Activated CD4-positive, alpha-beta memory T cell treated with anti-CD3 and anti-CD28 coated beads, Interleukin-2, amount 10 ng/mL, durations not matched to agents 7 days and 5 days (primary cell): Measurements from ENCODE around the gene PRR33. TPM values are rescaled to one million over a fixed set of nuclear protein-coding genes. Genes with fewer than 3 reads are reported as not detected.

Experiments used
- CTCF ChIA-PET: fragments of 350-600 bp; sonication (Branson Sonifier 250); formaldehyde crosslinking; loops from one replicate; lab custom pipeline; 2021; ENCODE audit warnings: antibody characterized with exemption, inconsistent platforms; lab: Charles Lee
- POLR2A ChIA-PET: fragments of 350-600 bp; sonication (Branson Sonifier 250); formaldehyde crosslinking; loops from one replicate; lab custom pipeline; 2021; ENCODE audit warnings: antibody characterized with exemption; lab: Charles Lee
- DNase-seq: peaks from one replicate; pipeline ENCODE4 v3.0.0-alpha.2; 2020
- H3K27ac Mint-ChIP-seq: one replicate; pipeline ENCODE4 v1.8.0; 2021; ENCODE audit warnings: mild to moderate bottlenecking, mixed read lengths
- H3K27me3 Mint-ChIP-seq: one replicate; pipeline ENCODE4 v1.8.0; 2021; ENCODE audit warnings: mixed read lengths
- H3K36me3 Mint-ChIP-seq: one replicate; pipeline ENCODE4 v1.8.0; 2021; ENCODE audit warnings: low read depth, mixed read lengths
- H3K4me1 Mint-ChIP-seq: one replicate; pipeline ENCODE4 v1.8.0; 2021; ENCODE audit warnings: mixed read lengths
- H3K4me3 Mint-ChIP-seq: one replicate; pipeline ENCODE4 v1.8.0; 2021; ENCODE audit warnings: mild to moderate bottlenecking, mixed read lengths
- H3K9me3 Mint-ChIP-seq: one replicate; pipeline ENCODE4 v1.8.0; 2021; ENCODE audit warnings: mixed read lengths
- total RNA-seq, 2 experiments: library from RNA; stranded (reverse); gene quantifications; one replicate each; pipeline ENCODE4 v1.2.3, GENCODE V29; 2021

The PRR33 gene
- total RNA-seq, 2 experiments from 2014 or later = 0.08 TPM

DNA sequence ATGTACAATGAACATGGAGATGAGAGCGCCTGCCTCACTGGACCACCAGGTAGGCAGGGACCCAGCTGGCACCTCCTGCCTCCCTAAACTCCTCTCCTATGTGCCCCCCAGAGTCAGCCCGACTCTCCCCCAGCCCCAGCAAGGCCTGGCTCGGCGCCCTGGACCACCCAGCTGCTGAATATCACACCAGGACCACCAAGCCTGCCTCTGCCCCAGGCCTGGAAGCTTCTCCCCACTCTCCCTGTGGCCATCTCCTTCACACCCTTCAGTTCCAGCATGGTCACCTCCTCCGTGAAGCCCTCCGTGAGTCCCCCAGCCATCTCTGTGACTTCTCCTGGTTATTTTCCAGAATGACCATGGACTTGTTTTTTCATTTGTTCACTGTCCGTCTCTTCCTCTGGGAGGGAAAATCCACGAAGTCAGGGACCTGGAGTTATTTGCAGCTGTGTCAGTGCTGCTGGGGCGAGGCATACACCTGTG lies 45.2 kb downstream of the PRR33 start:
- DNase-seq = no peak
- H3K27me3 Mint-ChIP-seq = peaks cover 2% of the 10 kb centered on the region
- peaks cover 79% of the 10 kb centered on the region for H3K4me1 Mint-ChIP-seq
- H3K4me3 Mint-ChIP-seq = no peak overlapping the region
- H3K27ac Mint-ChIP-seq = peak overlapping the region; percentile 66
- ChIA-PET CTCF (interaction anchor here (1.8 to 2.1 kb wide), 2 partner anchors 14 to 36 kb away, joined by 6 to 14 read pairs; no protein-coding TSS in a partner anchor), POLR2A (interaction anchor here (1.2 to 1.5 kb wide), 3 partner anchors 10 to 101 kb away, joined by 3 to 5 read pairs (median 3); no protein-coding TSS in a partner anchor)
- no peaks in the 10 kb centered on the region for H3K36me3 Mint-ChIP-seq
- H3K9me3 Mint-ChIP-seq = no peaks in the 10 kb centered on the region

DNA sequence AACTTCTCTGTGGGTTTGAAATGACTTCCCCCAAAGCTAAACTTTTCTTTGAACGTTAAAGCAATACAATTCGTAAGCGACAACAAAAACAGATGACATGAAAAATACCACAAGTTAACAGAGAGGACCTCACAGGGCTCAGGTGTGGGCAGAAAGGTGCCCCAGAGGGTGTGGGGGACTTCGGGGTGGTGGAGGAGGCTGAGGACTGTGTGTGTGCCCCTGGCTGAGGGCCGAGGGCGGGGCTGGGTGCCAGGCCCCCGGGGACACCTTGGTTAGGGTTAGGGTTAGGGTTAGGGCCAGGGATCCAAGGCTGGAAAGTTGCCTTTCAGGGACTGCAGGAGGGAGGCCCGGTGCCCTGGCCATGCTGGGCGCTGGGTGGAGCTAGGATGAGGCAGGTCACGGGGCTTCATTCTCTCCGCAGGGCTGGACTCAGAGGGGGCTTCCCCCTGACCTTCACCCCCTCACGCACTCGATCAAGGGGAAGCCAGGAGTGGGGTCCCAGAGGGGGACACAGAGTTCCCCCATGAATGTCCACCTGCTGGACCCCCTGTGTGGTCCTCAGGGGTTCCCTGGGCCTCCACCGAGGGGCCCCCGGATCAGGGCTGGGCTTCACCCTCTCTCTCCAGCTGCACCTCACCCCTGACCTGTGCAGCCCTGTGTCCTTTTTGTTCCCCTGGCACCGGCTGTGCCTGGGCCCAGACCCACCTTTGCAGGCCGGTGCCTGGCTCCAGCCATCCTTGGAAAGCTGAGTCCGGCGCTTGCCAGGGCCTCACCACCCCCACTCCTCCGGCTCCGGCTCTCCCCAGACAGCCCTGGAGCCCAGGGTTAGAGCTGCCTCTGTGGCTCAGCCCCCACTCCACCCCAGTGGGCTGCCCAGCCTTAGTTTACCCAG lies 45.9 kb downstream of the PRR33 start:
- H3K27ac Mint-ChIP-seq = peak overlapping the region; percentile 93
- H3K36me3 Mint-ChIP-seq = no peaks in the 10 kb centered on the region
- no peak overlapping the region for H3K4me3 Mint-ChIP-seq
- ChIA-PET POLR2A (interaction anchor here (1.2 to 1.5 kb wide), 3 partner anchors 11 to 102 kb away, joined by 3 to 5 read pairs (median 3); no protein-coding TSS in a partner anchor), CTCF (interaction anchor here (0.9 to 1.3 kb wide), 2 partner anchors 36 to 306 kb away, joined by 3 to 4 read pairs; no protein-coding TSS in a partner anchor)
- peaks cover 72% of the 10 kb centered on the region for H3K4me1 Mint-ChIP-seq
- peaks cover 2% of the 10 kb centered on the region for H3K27me3 Mint-ChIP-seq
- H3K9me3 Mint-ChIP-seq = no peaks in the 10 kb centered on the region
- DNase-seq = no peak

DNA sequence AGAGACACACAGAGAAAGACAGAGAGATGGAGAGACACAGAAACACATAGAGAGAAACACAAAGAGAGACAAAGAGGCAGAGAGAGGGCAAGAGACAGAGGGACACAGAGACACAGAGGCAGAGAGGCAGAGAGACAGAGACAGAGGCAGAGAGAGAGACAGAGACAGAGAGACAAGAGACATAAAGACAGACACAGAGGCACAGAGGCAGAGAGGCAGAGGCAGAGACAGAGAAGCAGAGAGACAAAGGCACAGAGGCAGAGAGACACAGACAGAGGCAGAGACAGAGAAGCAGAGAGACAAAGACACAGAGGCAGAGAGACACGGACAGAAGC lies 46.6 kb downstream of the PRR33 start:
- Mint-ChIP-seq H3K9me3 (no peaks in the 10 kb centered on the region), H3K27me3 (peaks cover 2% of the 10 kb centered on the region), H3K27ac (peak overlapping the region; percentile 93), H3K36me3 (no peaks in the 10 kb centered on the region), H3K4me1 (peaks cover 64% of the 10 kb centered on the region), H3K4me3 (peak overlapping the region; percentile 58)
- no peak for DNase-seq
- ChIA-PET POLR2A (no interaction called here), CTCF (interaction anchor here (0.9 to 1.3 kb wide), 2 partner anchors 37 to 307 kb away, joined by 3 to 4 read pairs; no protein-coding TSS in a partner anchor)

DNA sequence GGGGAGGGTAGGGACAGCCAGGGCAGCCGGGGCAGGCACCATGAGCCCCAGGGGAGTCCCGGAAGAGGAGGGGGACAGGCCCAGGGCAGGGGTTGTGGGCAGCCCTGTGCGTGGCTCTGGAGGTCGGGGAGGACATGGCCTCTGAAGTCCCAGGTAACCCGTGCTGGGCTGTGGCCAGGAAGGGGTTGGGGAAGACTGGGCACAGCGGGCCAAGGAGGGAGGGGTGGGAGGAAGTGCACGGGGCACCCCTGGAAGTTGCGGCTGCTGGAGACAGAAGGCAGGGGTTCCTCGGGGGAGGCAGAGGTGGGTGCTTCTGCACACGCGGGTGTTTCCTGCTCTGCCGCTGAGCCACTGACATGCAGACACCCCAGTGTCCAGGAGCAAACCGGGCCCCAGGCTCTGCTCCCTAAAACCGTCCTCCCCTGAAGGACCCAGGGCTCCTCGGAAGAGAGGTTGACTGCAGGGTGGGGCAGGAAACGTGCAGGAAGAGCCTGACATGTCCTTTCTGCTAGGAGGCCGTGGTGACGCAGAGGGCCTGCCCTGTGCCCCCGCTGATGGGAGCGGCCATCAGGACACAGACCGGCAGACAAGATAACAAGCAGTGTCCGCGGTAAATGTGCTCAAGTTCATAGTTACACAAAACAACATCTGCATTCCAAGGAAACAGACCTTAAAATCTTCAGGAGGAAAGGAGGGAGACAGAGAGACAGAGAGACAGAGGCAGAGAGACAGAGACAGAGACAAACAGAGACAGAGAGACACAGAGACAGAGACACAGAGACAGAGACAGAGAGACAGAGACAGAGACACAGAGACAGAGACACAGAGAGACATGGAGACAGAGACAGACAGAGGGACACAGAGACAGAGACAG lies 47.2 kb downstream of the PRR33 start:
- H3K27ac Mint-ChIP-seq = peak overlapping the region; percentile 93
- H3K4me3 Mint-ChIP-seq = peak overlapping the region; percentile 58
- ChIA-PET POLR2A (interaction anchor here (1.5 kb wide), 1 partner anchor 8 kb away, joined by 7 read pairs; the partner anchor contains the start of gene LSP1), CTCF (no interaction called here)
- H3K4me1 Mint-ChIP-seq = peaks cover 64% of the 10 kb centered on the region
- peak; percentile 76 for DNase-seq
- H3K27me3 Mint-ChIP-seq = peaks cover 2% of the 10 kb centered on the region
- no peaks in the 10 kb centered on the region for H3K36me3 Mint-ChIP-seq
- no peaks in the 10 kb centered on the region for H3K9me3 Mint-ChIP-seq

DNA sequence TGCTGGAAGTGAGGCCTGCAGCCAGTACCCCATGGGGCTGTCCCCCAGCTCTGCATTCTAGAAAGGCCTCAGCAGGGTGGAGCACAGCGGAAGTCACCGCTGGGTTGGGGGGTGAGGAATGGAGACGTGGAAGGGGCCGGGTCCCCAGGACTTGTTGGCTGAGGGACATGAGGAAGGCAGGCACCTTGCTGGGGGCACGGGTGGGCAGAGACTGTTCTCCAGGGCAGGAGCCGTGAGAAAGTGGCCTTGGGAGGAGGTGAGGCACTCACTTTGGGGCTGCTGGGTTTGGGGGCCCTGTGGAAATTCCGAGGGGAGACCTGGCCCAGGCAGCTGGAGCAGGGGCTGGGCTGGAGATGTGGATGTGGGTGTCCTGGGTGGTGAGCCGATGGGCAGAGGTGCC lies 47.9 kb downstream of the PRR33 start:
- Mint-ChIP-seq H3K27me3 (peaks cover 2% of the 10 kb centered on the region), H3K27ac (peak overlapping the region; percentile 93), H3K4me3 (peak overlapping the region; percentile 30), H3K9me3 (no peaks in the 10 kb centered on the region), H3K36me3 (no peaks in the 10 kb centered on the region), H3K4me1 (peaks cover 60% of the 10 kb centered on the region)
- CTCF ChIA-PET = no interaction called here
- POLR2A ChIA-PET = interaction anchor here (1.5 kb wide), 1 partner anchor 9 kb away, joined by 7 read pairs; the partner anchor contains the start of gene LSP1
- no peak for DNase-seq

DNA sequence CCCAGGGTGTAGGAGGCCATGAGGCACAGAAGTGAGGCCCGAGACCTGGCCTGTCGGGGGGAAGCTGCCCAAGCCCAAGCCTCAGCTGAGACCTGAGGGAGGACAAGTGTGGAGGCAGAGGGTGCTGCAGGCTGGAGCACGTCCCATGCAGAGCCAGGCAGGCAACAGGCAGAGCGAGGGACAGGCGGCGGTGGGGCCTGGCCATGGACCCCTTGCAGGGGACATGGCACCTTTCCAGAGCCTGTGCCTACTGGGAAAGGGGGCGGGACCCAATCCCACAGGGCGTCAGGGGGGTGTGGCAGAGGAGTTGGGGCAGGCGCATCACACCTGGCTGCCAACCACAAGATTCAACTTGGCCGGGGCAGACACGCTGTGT lies 48.6 kb downstream of the PRR33 start:
- peaks cover 54% of the 10 kb centered on the region for H3K4me1 Mint-ChIP-seq
- POLR2A ChIA-PET = interaction anchor here (0.7 to 1.5 kb wide), 3 partner anchors 10 to 27 kb away, joined by 3 to 7 read pairs (median 3); partner anchors contain the start of gene LSP1
- DNase-seq = no peak
- peak overlapping the region; percentile 21 for H3K27ac Mint-ChIP-seq
- H3K4me3 Mint-ChIP-seq = no peak overlapping the region
- no peaks in the 10 kb centered on the region for H3K36me3 Mint-ChIP-seq
- no peaks in the 10 kb centered on the region for H3K9me3 Mint-ChIP-seq
- H3K27me3 Mint-ChIP-seq = no peaks in the 10 kb centered on the region
- CTCF ChIA-PET = interaction anchor here (1.1 kb wide), 1 partner anchor 39 kb away, joined by 3 read pairs; no protein-coding TSS in a partner anchor

DNA sequence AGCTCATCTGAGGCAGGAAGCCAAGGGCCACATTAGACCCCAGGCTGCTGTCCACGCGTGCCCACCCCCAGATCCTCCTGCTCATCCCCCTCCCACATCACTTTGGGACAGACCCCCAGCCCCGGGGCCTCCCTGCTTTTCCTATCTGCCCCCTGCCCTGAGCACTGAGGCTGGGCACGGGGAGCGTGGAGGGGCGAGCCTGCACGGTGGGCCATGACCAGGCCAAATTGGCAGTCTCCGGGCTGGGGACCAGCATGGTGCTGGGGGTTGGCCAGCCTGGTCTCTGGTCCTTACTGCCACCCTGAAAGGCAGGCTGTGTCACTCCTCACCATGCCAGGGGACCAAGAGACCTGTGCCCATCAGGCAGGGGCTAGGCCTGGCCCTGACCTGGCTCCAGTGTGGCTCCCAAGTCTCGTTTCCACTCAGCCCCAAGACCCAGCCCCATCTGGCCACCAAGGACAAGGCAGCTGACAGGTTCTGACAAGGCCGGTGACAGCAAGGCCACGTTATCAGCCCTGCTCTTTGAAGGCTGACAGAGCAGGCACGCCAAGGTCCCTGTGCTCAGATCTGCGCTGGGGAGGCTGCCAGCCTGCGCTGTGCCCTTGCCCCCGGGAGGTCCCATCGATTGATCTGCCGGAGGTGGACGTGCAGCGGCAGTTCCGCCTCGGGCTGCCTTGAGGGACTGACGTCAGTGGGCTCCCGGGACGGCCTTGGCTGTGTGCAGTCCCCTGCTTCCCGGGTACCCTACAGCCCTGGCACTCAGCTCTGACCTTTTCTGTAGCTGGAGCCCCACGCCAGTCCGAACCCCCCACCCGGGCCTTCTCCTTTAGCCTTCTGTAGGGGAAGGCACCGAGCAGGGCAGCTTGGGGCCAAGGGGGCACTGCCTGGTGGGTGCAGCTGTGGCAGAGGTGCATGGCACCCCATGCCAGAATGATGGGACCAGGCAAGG lies 49.3 kb downstream of the PRR33 start:
- H3K9me3 Mint-ChIP-seq = no peaks in the 10 kb centered on the region
- DNase-seq = no peak
- CTCF ChIA-PET = interaction anchor here (0.7 to 1.1 kb wide), 2 partner anchors 10 to 40 kb away, joined by 3 read pairs; no protein-coding TSS in a partner anchor
- H3K36me3 Mint-ChIP-seq = no peaks in the 10 kb centered on the region
- peaks cover 51% of the 10 kb centered on the region for H3K4me1 Mint-ChIP-seq
- POLR2A ChIA-PET = interaction anchor here (0.7 to 2.2 kb wide), 3 partner anchors 9 to 28 kb away, joined by 3 to 21 read pairs (median 3); partner anchors contain the start of gene LSP1
- H3K27me3 Mint-ChIP-seq = no peaks in the 10 kb centered on the region
- peak overlapping the region; percentile 21 for H3K27ac Mint-ChIP-seq
- no peak overlapping the region for H3K4me3 Mint-ChIP-seq

DNA sequence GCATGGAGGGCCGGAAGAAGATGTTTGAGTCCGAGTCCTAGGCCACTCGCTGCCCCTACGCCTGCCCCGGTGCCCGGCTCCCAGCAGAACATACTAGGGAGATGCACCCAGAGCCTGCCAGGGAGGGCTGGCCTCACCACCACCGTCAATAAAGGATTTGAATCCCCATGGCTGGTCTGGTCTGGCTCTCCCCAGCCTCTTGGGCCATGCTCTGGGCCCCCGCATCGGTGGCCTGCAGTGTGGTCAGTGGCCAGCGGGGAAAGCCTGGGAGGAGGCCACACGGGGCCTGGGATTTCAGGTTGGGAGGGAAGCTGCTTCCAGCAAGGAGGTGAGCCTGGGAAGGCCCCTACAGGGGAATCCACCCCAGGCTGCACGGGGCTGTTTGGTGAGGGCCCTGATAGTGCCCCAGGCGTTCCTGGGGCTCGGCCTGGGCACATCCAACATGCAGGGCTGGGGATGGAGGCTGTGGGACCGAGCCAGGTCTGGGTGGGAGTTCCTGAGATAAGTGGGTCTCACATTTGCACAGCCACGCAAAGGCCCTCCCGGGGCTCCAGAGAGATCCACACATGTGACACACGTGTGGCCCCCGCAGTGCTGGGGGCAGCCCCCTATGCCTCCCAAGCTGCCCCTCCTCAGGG lies 50.1 kb downstream of the PRR33 start:
- Mint-ChIP-seq H3K4me1 (peaks cover 48% of the 10 kb centered on the region), H3K27ac (no peak overlapping the region), H3K27me3 (no peaks in the 10 kb centered on the region), H3K36me3 (no peaks in the 10 kb centered on the region), H3K4me3 (no peak overlapping the region), H3K9me3 (no peaks in the 10 kb centered on the region)
- DNase-seq = no peak
- CTCF ChIA-PET = interaction anchor here (0.7 to 1.4 kb wide), 2 partner anchors 9 kb away, joined by 3 to 4 read pairs; no protein-coding TSS in a partner anchor
- POLR2A ChIA-PET = interaction anchor here (2.2 kb wide), 1 partner anchor 10 kb away, joined by 21 read pairs; the partner anchor contains the start of gene LSP1

DNA sequence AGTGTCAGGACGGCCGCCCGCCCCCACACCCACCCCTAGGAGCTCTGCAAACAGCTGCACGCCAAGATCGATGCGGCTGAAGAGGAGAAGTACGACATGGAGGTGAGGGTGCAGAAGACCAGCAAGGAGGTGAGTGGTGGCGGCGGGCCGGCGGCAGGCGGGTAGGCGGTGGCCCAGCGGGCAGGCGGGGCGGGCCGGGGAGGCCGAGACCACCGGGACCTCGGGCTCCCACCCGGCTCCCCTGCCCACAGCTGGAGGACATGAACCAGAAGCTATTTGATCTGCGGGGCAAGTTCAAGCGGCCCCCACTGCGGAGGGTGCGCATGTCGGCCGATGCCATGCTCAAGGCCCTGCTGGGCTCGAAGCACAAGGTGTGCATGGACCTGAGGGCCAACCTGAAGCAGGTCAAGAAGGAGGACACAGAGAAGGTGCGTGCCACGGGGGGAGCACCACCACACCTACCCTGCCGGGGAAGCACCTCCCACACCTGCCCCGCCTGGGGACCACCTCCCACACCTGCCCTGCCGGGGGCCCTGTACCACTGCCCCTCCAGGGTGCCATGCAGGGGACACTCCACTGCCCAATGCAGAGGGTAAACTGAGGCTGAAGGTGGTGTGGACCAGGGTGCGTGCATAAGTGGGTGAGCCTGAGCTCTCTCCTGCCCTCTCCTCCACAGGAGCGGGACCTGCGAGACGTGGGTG lies 50.8 kb downstream of the PRR33 start:
- no peak for DNase-seq
- Mint-ChIP-seq H3K4me1 (peaks cover 41% of the 10 kb centered on the region), H3K36me3 (no peaks in the 10 kb centered on the region), H3K27ac (no peak overlapping the region), H3K9me3 (no peaks in the 10 kb centered on the region), H3K4me3 (no peak overlapping the region), H3K27me3 (no peaks in the 10 kb centered on the region)
- ChIA-PET CTCF (interaction anchor here (1.2 to 1.4 kb wide), 2 partner anchors 10 to 41 kb away, joined by 4 read pairs; no protein-coding TSS in a partner anchor), POLR2A (interaction anchor here (2.2 kb wide), 1 partner anchor 11 kb away, joined by 21 read pairs; the partner anchor contains the start of gene LSP1)

DNA sequence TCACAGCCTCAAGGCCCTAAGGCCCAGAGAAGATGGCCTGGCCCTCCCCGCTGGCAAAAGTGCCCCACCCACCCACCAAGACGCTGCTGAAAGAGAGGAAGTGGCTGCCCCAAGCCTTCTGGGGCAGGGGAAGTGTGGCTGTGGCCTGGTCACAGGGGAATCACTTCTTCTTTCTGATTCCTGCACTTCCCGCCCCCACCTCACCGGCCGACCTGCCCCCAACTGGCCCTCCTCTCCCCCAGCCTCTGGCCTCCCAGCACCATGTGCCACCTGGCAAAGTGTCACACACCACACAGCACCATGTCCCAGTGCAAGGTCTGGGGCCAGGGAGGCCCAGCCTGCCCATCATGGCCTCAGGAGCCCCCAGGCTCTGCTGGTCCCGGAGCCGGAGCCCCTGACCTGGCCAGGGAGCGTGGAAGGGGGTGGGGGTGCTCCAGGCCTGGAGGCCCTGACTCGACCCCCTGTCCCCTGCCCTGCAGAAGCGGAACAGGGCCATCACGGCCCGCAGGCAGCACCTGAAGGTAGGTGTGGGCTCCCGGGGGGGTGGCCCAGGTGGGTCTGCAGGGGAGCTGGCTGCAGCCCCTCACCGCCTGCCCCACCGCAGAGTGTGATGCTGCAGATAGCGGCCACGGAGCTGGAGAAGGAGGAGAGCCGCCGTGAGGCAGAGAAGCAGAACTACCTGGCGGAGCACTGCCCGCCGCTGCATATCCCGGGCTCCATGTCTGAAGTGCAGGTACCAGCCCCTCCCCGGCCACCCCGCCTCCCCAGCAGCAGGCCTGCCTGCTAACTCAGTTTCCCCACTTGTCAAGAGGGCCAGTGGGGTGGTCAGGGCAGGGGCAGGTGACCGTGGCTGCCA lies 51.5 kb downstream of the PRR33 start:
- ChIA-PET POLR2A (interaction anchor here (2.2 kb wide), 1 partner anchor 12 kb away, joined by 21 read pairs; the partner anchor contains the start of gene LSP1), CTCF (interaction anchor here (0.6 to 2.0 kb wide), 4 partner anchors 11 to 312 kb away, joined by 3 to 6 read pairs (median 4); no protein-coding TSS in a partner anchor)
- H3K9me3 Mint-ChIP-seq = no peaks in the 10 kb centered on the region
- no peak overlapping the region for H3K27ac Mint-ChIP-seq
- DNase-seq = peak; percentile 48
- H3K4me1 Mint-ChIP-seq = peaks cover 33% of the 10 kb centered on the region
- no peaks in the 10 kb centered on the region for H3K36me3 Mint-ChIP-seq
- no peak overlapping the region for H3K4me3 Mint-ChIP-seq
- H3K27me3 Mint-ChIP-seq = no peaks in the 10 kb centered on the region
